ENCODE results near the gene FNDC8.

- TF ChIP-seq, protein P1, sequence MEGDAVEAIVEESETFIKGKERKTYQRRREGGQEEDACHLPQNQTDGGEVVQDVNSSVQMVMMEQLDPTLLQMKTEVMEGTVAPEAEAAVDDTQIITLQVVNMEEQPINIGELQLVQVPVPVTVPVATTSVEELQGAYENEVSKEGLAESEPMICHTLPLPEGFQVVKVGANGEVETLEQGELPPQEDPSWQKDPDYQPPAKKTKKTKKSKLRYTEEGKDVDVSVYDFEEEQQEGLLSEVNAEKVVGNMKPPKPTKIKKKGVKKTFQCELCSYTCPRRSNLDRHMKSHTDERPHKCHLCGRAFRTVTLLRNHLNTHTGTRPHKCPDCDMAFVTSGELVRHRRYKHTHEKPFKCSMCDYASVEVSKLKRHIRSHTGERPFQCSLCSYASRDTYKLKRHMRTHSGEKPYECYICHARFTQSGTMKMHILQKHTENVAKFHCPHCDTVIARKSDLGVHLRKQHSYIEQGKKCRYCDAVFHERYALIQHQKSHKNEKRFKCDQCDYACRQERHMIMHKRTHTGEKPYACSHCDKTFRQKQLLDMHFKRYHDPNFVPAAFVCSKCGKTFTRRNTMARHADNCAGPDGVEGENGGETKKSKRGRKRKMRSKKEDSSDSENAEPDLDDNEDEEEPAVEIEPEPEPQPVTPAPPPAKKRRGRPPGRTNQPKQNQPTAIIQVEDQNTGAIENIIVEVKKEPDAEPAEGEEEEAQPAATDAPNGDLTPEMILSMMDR (IDR thresholded peaks at IDR 0.05) = no peak
- TF ChIP-seq POLR2A (IDR thresholded peaks at IDR 0.05) = no peak
These were observed 20.4 kb upstream of the FNDC8 start for GRCh38 chr17:35101036-35101435.

All from vagina (tissue), 2 donors.